ENCODE data around the gene CHKA. TPM values are rescaled to one million over a fixed set of nuclear protein-coding genes. Genes with fewer than 3 reads are reported as not detected.

CHKA gene
- total and polyA plus RNA-seq, 2 of the 8 experiments (the other 6 are each of a cell fraction or from before 2014, with no cell fraction given), result 61.2 to 86.6 TPM

DNA sequence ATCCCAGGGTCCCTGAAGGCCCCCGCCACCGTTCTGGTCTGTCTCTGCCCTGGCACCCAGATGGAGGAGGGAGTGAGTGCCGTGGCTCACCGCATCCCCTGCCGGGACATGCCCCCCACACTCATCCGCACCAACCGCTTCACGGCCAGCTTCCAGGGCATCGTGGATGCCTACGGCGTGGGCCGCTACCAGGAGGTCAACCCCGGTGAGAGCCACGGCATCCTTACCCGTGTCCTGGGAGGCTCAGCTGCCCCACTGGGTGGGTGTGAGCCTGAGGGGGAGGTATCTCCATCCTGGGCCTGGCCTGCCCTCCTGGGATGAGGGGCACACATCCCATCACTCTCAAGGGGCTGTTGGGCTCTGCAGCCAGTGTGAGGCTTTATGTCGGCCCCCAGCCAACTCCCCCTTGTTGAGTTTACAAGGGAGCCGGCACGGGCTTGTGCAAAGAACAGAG lies 76.3 kb downstream of the CHKA start (continued):
- TF ChIP-seq PHF8 (conservative IDR thresholded peaks at IDR 0.05; ENCODE audit: low read depth, low read length), result no peak

Data from H1 (cell line).